HG02763 (cell line): ENCODE data around the gene ADNP.

Source experiments
- ATAC-seq: cut with Tn5 transposase; IDR thresholded peaks from one replicate; pipeline ENCODE4 v1.9.1; 2021; ENCODE audit warnings: mild to moderate bottlenecking, moderate library complexity; ENCODE audit not compliant: unreplicated experiment

ADNP gene

GRCh38 chr20:50874111-50874757 lies 57.0 kb downstream of the ADNP start:
- ATAC-seq: no peak

DNA sequence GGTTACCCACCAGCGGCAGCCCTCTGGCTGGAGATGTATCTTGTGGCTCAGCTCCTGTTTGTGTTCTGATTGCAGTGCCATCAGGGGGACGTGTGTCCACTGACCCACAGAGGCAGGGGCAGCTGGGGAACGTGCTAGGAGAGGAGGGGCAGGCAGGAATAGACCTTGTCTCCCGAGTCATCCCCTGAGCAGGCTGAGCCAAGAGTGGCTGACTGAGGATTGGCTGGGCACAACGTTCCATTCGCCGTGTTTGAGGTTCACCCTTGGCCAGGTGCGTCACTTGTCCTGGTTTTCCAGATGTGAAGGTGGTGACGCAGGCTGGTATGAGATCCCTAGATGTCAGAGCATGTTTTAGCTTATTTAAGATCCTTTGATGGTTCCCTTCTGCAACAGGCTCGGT lies 57.7 kb downstream of the ADNP start:
- no peak for ATAC-seq

DNA sequence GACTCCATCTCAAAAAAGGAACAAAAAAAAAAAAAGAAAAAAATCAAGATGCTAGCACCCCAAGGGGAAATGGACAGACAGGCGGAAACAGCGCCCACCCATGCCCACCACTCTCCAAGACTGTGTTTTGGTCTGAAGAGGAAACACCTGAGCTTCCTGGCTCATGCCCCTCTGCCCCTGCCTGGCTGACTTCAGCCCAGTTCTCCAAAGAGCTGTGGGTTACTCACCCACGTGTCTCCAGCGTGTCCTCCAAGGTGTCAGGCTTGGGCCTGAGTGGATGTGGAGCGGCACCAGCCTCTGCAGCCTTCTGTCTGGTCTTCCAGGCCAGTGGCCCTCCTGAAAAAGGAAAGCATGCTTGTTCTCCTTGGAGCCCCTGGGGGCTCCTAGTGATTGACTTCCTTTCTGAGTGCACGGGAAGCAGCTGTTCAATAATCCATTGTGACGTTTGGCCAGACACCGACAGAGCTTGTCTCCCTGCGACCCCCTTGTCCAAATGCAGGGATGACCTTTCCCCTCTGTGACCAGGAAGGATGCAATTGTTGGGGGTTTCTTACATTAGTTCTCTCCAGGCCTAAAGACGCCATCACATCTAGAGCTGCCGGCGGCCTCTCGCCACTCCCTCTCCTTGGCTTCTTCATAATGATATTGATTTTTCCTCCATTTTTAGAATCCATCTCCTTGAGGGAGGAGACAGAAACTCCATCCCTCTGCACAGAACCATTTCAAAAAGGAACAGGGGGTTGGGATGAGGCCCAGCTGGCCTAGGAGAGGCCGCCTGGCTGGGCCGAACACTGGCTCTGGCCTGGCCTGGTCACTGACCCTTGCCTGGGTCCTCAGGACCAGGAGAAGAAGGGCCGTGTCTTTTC lies 58.4 kb downstream of the ADNP start:
- no peak for ATAC-seq

DNA sequence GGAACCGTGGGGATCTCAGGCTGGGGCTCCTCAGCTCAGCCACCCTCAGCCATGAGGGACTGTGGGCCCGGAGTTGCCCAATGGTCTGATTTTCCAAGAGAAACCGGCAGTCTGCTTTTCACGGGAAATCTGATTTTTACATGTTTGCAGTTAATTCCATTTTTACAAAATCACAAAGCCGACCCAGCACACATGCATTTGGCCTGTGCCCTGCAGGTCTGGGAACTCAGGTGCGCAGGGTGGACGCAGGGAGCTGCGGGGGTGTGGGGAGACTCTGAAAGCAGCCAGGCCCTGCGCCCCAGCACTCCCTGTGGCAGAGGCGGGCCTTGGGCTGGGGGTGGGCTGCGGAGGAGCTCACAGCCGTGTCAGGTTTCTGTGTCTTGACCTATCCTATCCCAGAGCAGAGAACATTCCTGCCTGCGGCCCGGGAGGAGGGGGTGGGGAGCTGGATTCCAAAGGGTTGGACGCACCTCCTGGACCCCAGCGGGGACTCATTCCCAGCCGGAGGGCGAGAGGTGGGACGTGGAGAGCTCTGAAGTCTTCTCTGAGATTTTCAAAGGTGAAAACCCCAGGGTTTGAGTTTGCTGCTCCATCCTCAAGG lies 60.6 kb downstream of the ADNP start:
- ATAC-seq: no peak

- no peak for ATAC-seq
Measured at GRCh38 chr20:50868509-50869495, 62.4 kb downstream of the ADNP start.

GRCh38 chr20:50867805-50868204 lies 63.4 kb downstream of the ADNP start:
- ATAC-seq: no peak

- no peak for ATAC-seq
Measured at GRCh38 chr20:50866831-50867230, 64.4 kb downstream of the ADNP start.

- no peak for ATAC-seq
Measured at GRCh38 chr20:50866036-50866685, 65.1 kb downstream of the ADNP start.

DNA sequence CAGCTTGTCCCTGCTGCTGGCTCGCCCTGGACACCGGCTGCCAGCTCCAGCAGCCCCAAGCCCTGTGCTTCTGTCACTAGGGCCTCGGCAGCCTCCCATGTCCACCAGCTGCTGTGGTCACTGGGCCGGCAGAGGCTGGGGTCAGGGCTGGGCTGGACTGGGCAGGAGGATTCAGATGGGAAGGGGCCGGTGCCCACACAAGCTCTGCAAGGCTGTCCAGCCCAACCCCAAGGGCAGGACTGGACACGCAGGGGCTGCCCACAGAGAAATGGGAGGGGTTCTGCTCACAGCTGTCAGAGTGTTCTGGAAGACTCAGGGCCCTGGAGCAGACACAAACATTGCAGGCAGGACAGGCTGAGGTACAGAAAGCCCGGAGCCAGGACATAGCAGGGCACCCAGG lies 65.6 kb downstream of the ADNP start:
- no peak for ATAC-seq

GRCh38 chr20:50865114-50865513 lies 66.1 kb downstream of the ADNP start:
- no peak for ATAC-seq

- no peak for ATAC-seq
Measured at GRCh38 chr20:50862546-50862945, 68.7 kb downstream of the ADNP start.

- no peak for ATAC-seq
Measured at GRCh38 chr20:50861012-50861411, 70.2 kb downstream of the ADNP start.

- ATAC-seq: no peak
Measured at GRCh38 chr20:50859161-50859560, 72.1 kb downstream of the ADNP start.

GRCh38 chr20:50858525-50858924 lies 72.7 kb downstream of the ADNP start:
- no peak for ATAC-seq

DNA sequence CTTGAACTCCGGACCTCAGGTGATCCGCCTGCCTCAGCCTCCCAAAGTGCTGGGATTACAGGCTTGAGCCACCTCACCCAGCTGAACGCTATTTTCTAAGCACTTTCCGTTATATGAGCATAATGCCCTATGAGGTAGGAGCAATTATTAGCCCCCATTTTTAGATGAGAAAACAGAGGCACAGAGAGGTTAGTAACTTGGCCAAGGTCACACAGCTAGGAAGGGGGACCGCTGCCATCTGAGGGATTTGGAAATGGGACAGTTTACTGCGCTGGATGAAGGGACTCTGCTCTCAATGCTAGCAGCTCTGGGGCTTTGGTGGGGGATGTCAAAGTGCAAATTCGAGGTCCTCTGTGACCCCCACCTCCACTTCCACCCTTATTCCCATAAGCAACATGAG lies 73.9 kb downstream of the ADNP start:
- no peak for ATAC-seq

- no peak for ATAC-seq
Measured at GRCh38 chr20:50856475-50857041, 74.7 kb downstream of the ADNP start.

DNA sequence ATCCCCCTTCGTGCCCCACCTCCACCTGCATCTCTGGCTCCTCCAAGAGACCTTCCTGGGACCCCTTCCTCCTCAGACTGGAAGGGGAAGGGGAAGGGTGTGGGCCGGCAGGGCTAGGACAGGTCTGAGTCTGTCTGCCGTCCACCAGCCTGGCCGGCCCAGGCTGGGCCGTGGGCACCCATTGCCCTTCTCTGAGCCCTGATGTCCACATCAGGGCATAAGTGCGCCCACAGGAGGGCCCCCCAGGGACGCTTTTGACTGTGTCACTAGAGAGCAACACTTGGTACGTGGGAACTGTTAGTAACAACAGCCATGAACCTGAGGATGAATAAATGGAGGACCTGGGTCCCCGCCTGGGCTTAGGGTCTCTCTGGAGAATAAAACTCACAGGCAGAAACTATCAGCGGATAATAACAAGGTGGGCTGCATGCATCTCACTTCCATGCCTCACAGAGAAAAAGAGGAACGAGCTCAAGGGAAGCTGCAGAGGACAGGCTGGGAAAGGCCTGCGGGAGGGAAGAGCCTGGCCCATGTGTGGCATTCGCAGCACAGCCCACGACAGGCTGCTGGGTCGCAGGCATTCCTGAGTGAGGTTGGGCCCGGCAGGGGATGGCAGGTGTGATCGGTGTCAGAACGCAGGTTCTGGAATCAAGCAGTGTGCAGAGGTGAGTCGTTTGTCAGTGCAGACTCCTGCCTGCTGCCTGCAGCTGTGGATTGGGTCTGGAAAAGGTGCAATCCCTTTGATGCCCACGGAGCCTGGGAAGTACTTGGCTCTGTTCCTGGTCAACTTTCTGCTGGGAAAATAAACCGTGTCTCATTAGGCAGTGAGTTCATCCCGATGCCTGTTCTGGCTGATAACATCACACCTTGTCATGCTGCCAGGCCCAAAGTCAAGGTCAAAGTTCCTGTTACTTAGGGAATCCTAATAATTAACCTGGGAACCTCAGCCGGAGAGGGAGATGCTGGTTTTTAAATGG lies 75.5 kb downstream of the ADNP start:
- no peak for ATAC-seq

GRCh38 chr20:50854506-50855249 lies 76.6 kb downstream of the ADNP start:
- no peak for ATAC-seq
